K562 (cell line): Measurements from ENCODE around the gene YES1. TPM values are rescaled to one million over a fixed set of nuclear protein-coding genes. Genes with fewer than 3 reads are reported as not detected.

Experiments
- AFF1 ChIP-seq, 2 experiments: fragments of 450-650 bp; IDR thresholded peaks; 2 replicates each; pipeline ENCODE4 v1.6.1; 2018; ENCODE audit warnings: mild to moderate bottlenecking in 2 of 2, low read depth in 1 of 2; ENCODE audit not compliant: partially characterized antibody in 2 of 2
- ARID1B ChIP-seq: fragments of 450-650 bp; IDR thresholded peaks from 2 replicates; pipeline ENCODE4 v1.6.1; 2016; ENCODE audit warnings: antibody characterized with exemption, mild to moderate bottlenecking, inconsistent platforms
- CTBP1 ChIP-seq: fragments of 450-650 bp; IDR thresholded peaks from 2 replicates; pipeline ENCODE4 v1.6.1; 2016; ENCODE audit warnings: borderline replicate concordance
- HDGF ChIP-seq: fragments of 450-650 bp; IDR thresholded peaks from 2 replicates; pipeline ENCODE4 v1.6.1; 2016
- KAT8 ChIP-seq: fragments of 450-650 bp; IDR thresholded peaks from 2 replicates; pipeline ENCODE4 v1.6.1; 2016; ENCODE audit warnings: low read depth, mild to moderate bottlenecking
- L3MBTL2 ChIP-seq: fragments of 450-650 bp; IDR thresholded peaks from 2 replicates; pipeline ENCODE4 v1.6.1; 2016; ENCODE audit warnings: mild to moderate bottlenecking, moderate library complexity
- MAZ ChIP-seq, 2 experiments: fragments of 450-650 bp in 1 of 2; sonication (generic) in 1 of 2; formaldehyde crosslinking; IDR thresholded peaks in 1 of 2; conservative IDR thresholded peaks in 1 of 2; 2 replicates each; pipeline versions ENCODE4 v1.4.0 to v1.5.0; 2020; ENCODE audit warnings: mild to moderate bottlenecking in 1 of 2, missing genetic modification reagents in 1 of 2
- MTA1 ChIP-seq: fragments of 450-650 bp; IDR thresholded peaks from 2 replicates; pipeline ENCODE4 v1.6.1; 2017; ENCODE audit warnings: borderline replicate concordance
- MYC ChIP-seq, 2 experiments: fragments of 250-450 bp in 1 of 2; sonication (Bioruptor Pico) in 1 of 2; IDR thresholded peaks; 2 replicates each; pipeline versions ENCODE4 v1.5.1 to v1.6.1; 2012 to 2021; ENCODE audit warnings: low read depth in 2 of 2, borderline replicate concordance in 1 of 2, improper control_type of control experiment in 1 of 2, low read length in 1 of 2, mild to moderate bottlenecking in 1 of 2, moderate library complexity in 1 of 2
- NCOA1 ChIP-seq: fragments of 450-650 bp; IDR thresholded peaks from 2 replicates; pipeline ENCODE4 v1.6.1; 2016; ENCODE audit warnings: low read depth
- PML ChIP-seq: IDR thresholded peaks from 2 replicates; pipeline ENCODE4 v1.6.1; 2012; ENCODE audit warnings: low read length, inconsistent platforms
- SAP30 ChIP-seq: fragments of 200-600 bp; sonication (generic); IDR thresholded peaks from 2 replicates; pipeline ENCODE4 v1.6.1; 2012; ENCODE audit warnings: borderline replicate concordance, low read depth, mild to moderate bottlenecking, moderate library complexity, low read length, control low read depth, inconsistent platforms; ENCODE audit not compliant: insufficient read depth, poor library complexity, severe bottlenecking
- TCF7L2 ChIP-seq: fragments of 150-350 bp; IDR thresholded peaks from 2 replicates; pipeline ENCODE4 v1.6.1; 2016; ENCODE audit warnings: low read depth, mild to moderate bottlenecking, low read length, moderate library complexity
- TFE3 ChIP-seq: fragments of 450-650 bp; formaldehyde crosslinking; IDR thresholded peaks from 2 replicates; pipeline ENCODE4 v1.4.0; 2020; ENCODE audit warnings: mild to moderate bottlenecking, mixed read lengths
- ZBTB33 ChIP-seq: sonication (generic); formaldehyde crosslinking; IDR thresholded peaks from 2 replicates; pipeline ENCODE4 v1.8.1; 2023; ENCODE audit warnings: mild to moderate bottlenecking, missing genetic modification reagents
- ZBTB9 ChIP-seq: fragments of 450-650 bp; formaldehyde crosslinking; IDR thresholded peaks from 2 replicates; pipeline ENCODE4 v1.4.0; 2020; ENCODE audit warnings: mild to moderate bottlenecking, moderate library complexity
- ZKSCAN1 ChIP-seq: fragments of 150-350 bp; IDR thresholded peaks from 2 replicates; pipeline ENCODE4 v1.6.1; 2016; ENCODE audit warnings: low read depth, low read length
- ZNF175 ChIP-seq: fragments of 200-800 bp; sonication (Bioruptor generic); IDR thresholded peaks from 2 replicates; pipeline ENCODE4 v1.6.1; 2016; ENCODE audit warnings: low read depth, mild to moderate bottlenecking, missing genetic modification characterization, missing compliant biosample characterization
- polyA plus RNA-seq, 8 experiments: library from polyadenylated mRNA; depleted of rRNA in 4 of 8; stranded (reverse) in 5 of 8; unstranded in 3 of 8; fragments of >200 nt; fragmentation: Nextera tagmentation in 2 of 8; fragmentation: Illumina TruSeq in 1 of 8; extraction: Ambion mirVana in 2 of 8; extraction: Trizol in 1 of 8; gene quantifications; 2 replicates each; pipeline versions ENCODE4 v1.2.1 to v1.2.3, GENCODE V29; 2011 to 2014; ENCODE audit warnings: inconsistent platforms in 1 of 8, missing spikeins in 1 of 8
- total RNA-seq, 7 experiments: library from RNA; depleted of rRNA in 6 of 7; stranded (reverse); fragments of >200 nt in 6 of 7; fragmentation: Illumina TruSeq in 2 of 7; extraction: Trizol in 2 of 7; gene quantifications; 2 replicates each; pipeline versions ENCODE4 v1.2.1 to v1.2.3, GENCODE V29; 2011 to 2021; ENCODE audit warnings: low replicate concordance in 1 of 7

The YES1 gene
- total and polyA plus RNA-seq, 9 of the 15 experiments (the other 6 are each of a cell fraction or from before 2014, with no cell fraction given) = 37.2 to 115 (median 77.7) TPM

GRCh38 chr18:814300-815084, 2.5 kb upstream of the YES1 start (continued):
- TF ChIP-seq ZBTB33 (CRISPR knock-in tag) (no peak), PML (peak; percentile 72), ZBTB9 (CRISPR knock-in tag) (peak; percentile 12; the same call in 1 of the 2 replicates), CTBP1 (peak; percentile 67), TFE3 (CRISPR knock-in tag) (no peak), KAT8 (no peak), MYC (IDR thresholded peaks at IDR 0.05; ENCODE audit: low read depth, low read length) (peak; percentile 53), MYC (CRISPR knock-in tag; IDR thresholded peaks at IDR 0.05; ENCODE audit: borderline replicate concordance, low read depth) (no peak), AFF1 (IDR thresholded peaks at IDR 0.05; ENCODE audit: low read depth in 1 of 2, partially characterized antibody in 2 of 2) (peak; percentile 20 to 81), TCF7L2 (no peak), SAP30 (peak; percentile 20), ARID1B (no peak), HDGF (no peak), L3MBTL2 (peak; percentile 22; the same call in 1 of the 2 replicates), NCOA1 (peak; percentile 26; the same call in 1 of the 2 replicates), ZKSCAN1 (no peak), MTA1 (peak; percentile 26; the same call in 1 of the 2 replicates), MAZ (CRISPR knock-in tag; conservative IDR thresholded peaks at IDR 0.05 in 1 of 2, IDR thresholded peaks at IDR 0.05 in 1 of 2) (no peak), ZNF175 (CRISPR knock-in tag) (no peak)
